Pancreas (tissue), 10 donors: ENCODE measurements around the gene EOLA2. TPM values are rescaled to one million over a fixed set of nuclear protein-coding genes. Genes with fewer than 3 reads are reported as not detected.
A peak's percentile ranks its signal among the peaks of the same experiment; 100 is the strongest.
"Not testable (repeated sequence)": the region's sequence is repeated elsewhere in the genome, so short reads cannot be mapped to it uniquely, and the experiment has no call there.

Experiments
- ATAC-seq, 4 donors: fragments of 200-7000 bp; cut with Tn5 transposase; one replicate each; pipeline versions ENCODE4 v1.8.0 to v1.9.1; 2020; ENCODE audit warnings: mild to moderate bottlenecking in 4 of 4, moderate library complexity in 4 of 4
- DNase-seq, 6 donors: peaks; one replicate each; pipeline ENCODE4 v3.0.0-alpha.2; 2020
- FAIRE-seq: peaks from 2 replicates; lab custom pipeline; 2012; peaks lifted over from hg19 to GRCh38; lab: Jason Lieb, UNC
- H3K27ac ChIP-seq, 4 donors: fragments of 200-600 bp; sonication (generic); 1 replicate in 3 of 4; 2 replicates in 1 of 4; pipeline versions ENCODE4 v1.5.0 to v1.8.0; 2020
- H3K27me3 ChIP-seq, 4 donors: fragments of 200-600 bp; one replicate each; pipeline ENCODE4 v1.8.0; 2021
- H3K36me3 ChIP-seq, 3 donors: fragments of 200-600 bp; sonication (generic) in 1 of 3; one replicate each; pipeline versions ENCODE4 v1.5.0 to v1.8.0; 2020 to 2021
- H3K4me1 ChIP-seq, 3 donors: fragments of 200-600 bp; one replicate each; pipeline ENCODE4 v1.8.0; 2021
- H3K4me3 ChIP-seq, 4 donors: fragments of 200-600 bp; sonication (generic) in 2 of 4; one replicate each; pipeline versions ENCODE4 v1.5.0 to v1.8.0; 2020 to 2021
- H3K9me3 ChIP-seq, 4 donors: fragments of 200-600 bp; one replicate each; pipeline ENCODE4 v1.8.0; 2021
- CTCF ChIP-seq, 4 donors: fragments of 200-600 bp; sonication (generic) in 3 of 4; IDR thresholded peaks; one replicate each; pipeline versions ENCODE4 v1.5.0 to v1.8.0; 2021; ENCODE audit warnings: antibody characterized with exemption in 4 of 4
- WGBS, 2 donors: extraction: QIAGEN DNeasy Blood & Tissue Kit; methylation state at CpG; one replicate each; pipeline ENCODE4 v1.1.7; 2013; 5-methylcytosine and 5-hydroxymethylcytosine counted together
- intact Hi-C, 3 donors: fragments of 100-400 bp; cut with DNase I; formaldehyde crosslinking; loops; one replicate each; pipeline versions ENCODE4 v1.11.1 to v1.14.2; 2022
- polyA plus RNA-seq, 2 donors: library from polyadenylated mRNA; stranded (reverse); fragments of 200-250 nt; gene quantifications; one replicate each; pipeline ENCODE4 v1.2.3, GENCODE V29; 2013
- total RNA-seq, 6 donors: library from RNA; stranded (reverse); fragmentation: NEBNext Ultra II Directional in 4 of 6; extraction: Animal tissue kit (Norgen Biotek cat#: 25700) in 4 of 6; gene quantifications; one replicate each; pipeline versions ENCODE4 v1.2.1 to v1.2.4, GENCODE V29; 2021 to 2023
- donor health status: healthy with polysubstance abuse.
- donor health status: DM: no; HTN: no; CAD: no; lungs with moderate emphysema.
- donor health status: DM: no; HTN: no; CAD: no.
- donor health status: control.
- donor health status: control.
- donor health status: Bipolar disorder and iron deficiency.
- donor health status: DM: yes; HTN: yes; CAD: no.
- donor health status: DM: no; HTN: no; CAD: no.
- donor health status: DM: no; HTN: no; CAD: no.
- donor health status: DM: yes; HTN: yes; CAD: no.

The EOLA2 gene
- total and polyA plus RNA-seq, 8 donors, result 13.4 to 54.0 (median 19.5) TPM

GRCh38 chrX:149903889-149904748 is 34.2 kb downstream of the EOLA2 start:
- H3K27ac ChIP-seq, result no peak overlapping the region
- intact Hi-C loops, result no loop called here
- peaks cover 0 to 20% (median 0%) of the 10 kb centered on the region in 4 donors for H3K27me3 ChIP-seq
- DNase-seq (no peak), FAIRE-seq (no peak), ATAC-seq (peak; percentile 40 to 75 (median 66))
- H3K4me1 ChIP-seq, result no peaks in the 10 kb centered on the region
- H3K9me3 ChIP-seq, result no peaks in the 10 kb centered on the region
- H3K36me3 ChIP-seq, result no peaks in the 10 kb centered on the region
- WGBS, 2 donors, result 7 to 29% methylated on average over 6 of the region's 6 CpGs
- H3K4me3 ChIP-seq, result peak overlapping the region in 1 of 4 donors; percentile 8
- TF ChIP-seq CTCF (IDR thresholded peaks at IDR 0.05), result no peak

DNA sequence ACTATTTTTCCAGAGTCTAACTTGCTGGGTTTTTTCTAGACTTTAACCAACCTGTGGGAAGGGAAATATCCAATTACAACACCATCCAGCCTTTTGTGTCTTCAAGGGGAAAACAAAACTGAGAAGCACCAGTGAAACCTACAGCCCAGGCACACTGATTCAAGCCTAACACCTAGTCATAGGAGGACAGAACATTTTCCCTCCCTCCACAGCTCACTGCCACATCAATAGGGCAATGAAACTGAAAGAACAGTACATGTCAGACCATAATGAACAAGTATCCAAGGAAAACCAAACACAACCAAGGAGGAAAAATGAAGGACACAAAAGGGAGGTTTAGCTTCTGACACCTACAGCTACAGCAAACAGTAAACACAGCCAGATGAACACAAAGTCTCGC is 39.7 kb downstream of the EOLA2 start:
- no peak overlapping the region for H3K27ac ChIP-seq
- intact Hi-C loops, result no loop called here
- FAIRE-seq, result no peak
- no peak for DNase-seq
- no peaks in the 10 kb centered on the region for H3K9me3 ChIP-seq
- no peaks in the 10 kb centered on the region for H3K4me1 ChIP-seq
- peaks cover 0 to 22% (median 2%) of the 10 kb centered on the region in 4 donors for H3K27me3 ChIP-seq
- H3K36me3 ChIP-seq, result no peaks in the 10 kb centered on the region
- WGBS, 2 donors, result 46 to 69% methylated on average over 1 of the region's 1 CpG
- TF ChIP-seq CTCF (IDR thresholded peaks at IDR 0.05), result no peak
- no peak for ATAC-seq
- H3K4me3 ChIP-seq, result no peak overlapping the region

- H3K4me1 ChIP-seq, H3K27me3 ChIP-seq, ATAC-seq, H3K27ac ChIP-seq, H3K9me3 ChIP-seq, intact Hi-C loops, FAIRE-seq, DNase-seq, H3K36me3 ChIP-seq, H3K4me3 ChIP-seq: not testable (repeated sequence)
- 78 to 93% methylated on average over 1 to 2 of the region's 2 CpGs for WGBS, 2 donors
Observed at GRCh38 chrX:149890828-149891227, 47.5 kb downstream of the EOLA2 start.

Other genes starting within 250 kb of the EOLA2 start
- not detected for gene MAGEA11, start 226.4 kb downstream of the EOLA2 start, total RNA-seq
- gene MAGEA11, start 226.4 kb downstream of the EOLA2 start, polyA plus RNA-seq, result not detected
- 1 to 10 TPM in 1 of 6 donors, under 1 TPM in 5; 0.25 to 1.2 (median 0.58) TPM for gene HSFX1, start 164.4 kb downstream of the EOLA2 start, total RNA-seq
- gene HSFX1, start 164.4 kb downstream of the EOLA2 start, polyA plus RNA-seq, result under 1 TPM; 0.38 to 0.68 TPM
- not detected for gene MAGEA9, start 156.6 kb downstream of the EOLA2 start, total RNA-seq
- gene MAGEA9, start 156.6 kb downstream of the EOLA2 start, polyA plus RNA-seq, result not detected
- gene MAGEA8, start 57.3 kb downstream of the EOLA2 start, total RNA-seq, result not detected
- not detected for gene MAGEA8, start 57.3 kb downstream of the EOLA2 start, polyA plus RNA-seq
- not detected for gene HSFX4, start 8.9 kb downstream of the EOLA2 start, total RNA-seq
- under 1 TPM in 1 of 2 donors, not detected in 1; 0.09 TPM for gene HSFX4, start 8.9 kb downstream of the EOLA2 start, polyA plus RNA-seq